ENCODE measurements around the gene MRPL16.

The MRPL16 gene

DNA sequence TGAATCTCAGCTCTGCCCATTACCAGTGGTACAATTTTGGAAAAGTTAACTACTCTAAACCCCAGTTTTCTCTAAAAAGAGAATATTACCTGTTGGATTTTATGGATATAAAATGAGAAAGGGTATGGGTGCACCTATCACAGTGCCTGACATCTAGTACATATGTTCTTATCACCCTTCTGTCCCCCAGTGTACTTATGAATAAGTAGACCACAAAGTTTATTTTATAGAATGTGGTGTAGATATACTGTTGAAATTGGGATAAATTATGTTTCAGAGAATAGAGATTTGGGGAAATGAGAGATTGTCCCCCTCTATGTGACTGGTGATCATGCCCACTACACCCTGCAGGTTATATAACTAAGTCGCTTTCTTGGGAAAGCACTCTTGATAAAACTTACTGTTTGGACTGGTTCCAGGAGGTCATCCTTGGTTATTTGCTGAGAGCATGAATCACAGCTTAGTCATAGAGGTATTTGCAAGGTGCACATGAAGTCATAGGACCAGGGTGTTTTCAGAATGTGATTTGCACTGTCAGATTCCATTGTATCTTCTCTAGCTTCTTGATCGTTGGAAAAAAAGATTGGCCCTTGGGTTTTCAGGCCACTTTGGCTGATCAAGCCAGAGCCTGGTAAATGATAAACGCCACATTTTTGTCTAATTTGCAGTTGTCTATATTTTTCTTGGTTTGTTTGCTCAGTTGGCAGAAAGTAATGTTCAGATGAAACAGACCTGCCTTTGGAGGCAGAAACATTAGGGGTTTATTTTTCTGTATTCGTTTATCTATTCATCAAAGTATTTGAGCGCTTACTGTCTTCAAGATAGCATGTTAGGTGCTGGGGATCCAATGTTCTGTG lies 34.1 kb downstream of the MRPL16 start:
- peak; percentile 59 for DNase-seq (ENCODE audit: insufficient read length, low spot score)
- FAIRE-seq, result no peak

DNA sequence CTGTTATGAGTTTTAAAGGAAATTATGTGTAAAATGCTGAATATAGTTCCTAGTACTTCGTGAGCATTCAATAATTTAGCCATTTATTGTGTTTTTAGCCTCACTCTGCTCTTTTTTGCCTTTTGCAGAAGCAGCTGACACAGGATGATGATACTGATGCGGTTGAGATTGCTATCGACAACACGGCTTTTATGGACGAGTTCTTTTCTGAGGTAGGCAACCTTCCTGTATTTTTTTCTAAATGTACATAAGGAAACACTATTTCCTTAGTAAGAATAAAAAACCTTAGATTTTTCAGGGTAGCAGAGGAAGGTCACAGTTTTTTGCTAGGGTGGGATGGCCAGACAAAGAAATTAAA lies 37.5 kb downstream of the MRPL16 start:
- FAIRE-seq, result no peak
- no peak for DNase-seq (ENCODE audit: insufficient read length, low spot score)

DNA sequence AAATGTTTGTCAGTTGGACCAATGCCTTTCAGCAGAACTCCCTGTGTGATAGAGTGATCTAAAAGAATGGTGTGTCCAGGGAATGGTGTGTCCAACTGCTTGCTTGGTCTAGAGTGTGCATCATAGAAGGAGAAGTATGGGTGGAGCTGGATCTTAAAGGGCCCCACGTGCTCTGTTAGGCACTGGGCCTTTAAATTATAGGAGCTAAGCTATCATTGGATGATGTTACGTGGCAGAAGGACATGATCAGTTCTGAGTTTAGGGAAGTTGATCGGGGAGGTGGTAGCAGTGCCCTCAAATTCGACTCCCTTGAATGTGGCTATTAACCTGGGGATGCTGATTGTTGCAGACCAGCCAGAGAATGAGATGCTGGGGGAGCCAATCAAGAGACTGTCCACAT lies 39.0 kb downstream of the MRPL16 start:
- DNase-seq (ENCODE audit: insufficient read length, low spot score), result no peak

DNA sequence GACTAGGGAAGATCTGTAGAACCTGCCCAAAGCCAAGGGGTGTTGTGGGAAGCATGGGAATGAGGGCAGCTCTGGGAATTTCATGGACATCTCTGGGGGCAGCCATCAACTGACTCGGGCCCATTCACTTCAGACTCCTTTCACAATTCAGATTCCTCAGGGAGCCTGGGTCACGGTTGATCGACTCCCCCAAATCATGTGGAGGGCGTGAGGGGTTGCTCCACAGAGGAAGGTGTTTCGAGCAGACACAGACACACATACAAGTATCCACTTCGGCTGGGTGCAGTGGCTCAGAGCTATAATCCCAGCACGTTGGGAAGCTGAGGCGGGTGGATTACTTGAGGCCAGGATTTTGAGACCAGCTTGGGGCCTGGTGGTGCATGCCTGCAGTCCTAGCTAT lies 39.7 kb downstream of the MRPL16 start:
- no peak for FAIRE-seq

More for the DNA sequence above, 39.0 kb downstream of the MRPL16 start:
- FAIRE-seq, result no peak

DNA sequence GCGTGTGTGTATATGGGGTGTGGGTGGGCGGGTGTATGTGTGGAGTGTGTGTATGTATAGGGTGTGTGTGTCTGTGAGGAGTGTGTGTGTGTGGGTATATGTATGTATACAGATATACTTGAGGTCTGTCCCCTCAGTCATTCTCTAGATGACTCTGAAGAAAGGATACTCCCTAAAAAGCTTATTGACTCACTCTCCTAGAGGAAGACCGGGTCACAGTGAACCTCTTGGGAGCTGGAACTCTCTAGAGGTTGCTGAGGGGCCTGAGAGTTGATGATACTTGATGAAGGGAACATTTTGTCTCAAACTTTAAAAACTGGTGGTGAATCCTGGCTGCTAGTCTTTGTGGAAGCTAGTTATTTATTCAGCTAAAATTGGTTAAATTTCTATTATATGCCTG lies 40.3 kb downstream of the MRPL16 start:
- DNase-seq (ENCODE audit: insufficient read length, low spot score) (no peak), FAIRE-seq (no peak)

More for the DNA sequence above, 39.7 kb downstream of the MRPL16 start:
- DNase-seq (ENCODE audit: insufficient read length, low spot score), result no peak

DNA sequence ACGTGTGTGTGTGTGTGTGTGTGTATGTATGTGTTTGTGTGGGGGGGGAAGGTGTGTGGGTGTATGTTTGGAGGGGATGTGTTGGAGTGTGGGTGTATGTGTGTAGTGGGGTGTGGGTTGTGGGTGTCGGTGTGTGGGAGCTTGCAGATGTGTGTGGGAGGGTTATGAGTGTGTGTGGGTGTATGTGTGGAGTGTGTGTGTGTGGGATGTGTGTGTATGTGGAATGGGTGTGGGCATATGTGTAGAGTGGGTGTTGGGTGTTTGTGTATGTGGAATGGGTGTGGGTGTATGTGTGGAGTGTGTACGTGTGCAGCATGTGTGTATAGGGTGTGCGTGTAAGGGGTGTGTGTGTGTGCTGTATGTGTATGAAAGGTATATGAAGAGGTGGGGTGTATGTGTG lies 40.8 kb downstream of the MRPL16 start:
- DNase-seq (ENCODE audit: insufficient read length, low spot score), result no peak
- peak; percentile 87 for FAIRE-seq

DNA sequence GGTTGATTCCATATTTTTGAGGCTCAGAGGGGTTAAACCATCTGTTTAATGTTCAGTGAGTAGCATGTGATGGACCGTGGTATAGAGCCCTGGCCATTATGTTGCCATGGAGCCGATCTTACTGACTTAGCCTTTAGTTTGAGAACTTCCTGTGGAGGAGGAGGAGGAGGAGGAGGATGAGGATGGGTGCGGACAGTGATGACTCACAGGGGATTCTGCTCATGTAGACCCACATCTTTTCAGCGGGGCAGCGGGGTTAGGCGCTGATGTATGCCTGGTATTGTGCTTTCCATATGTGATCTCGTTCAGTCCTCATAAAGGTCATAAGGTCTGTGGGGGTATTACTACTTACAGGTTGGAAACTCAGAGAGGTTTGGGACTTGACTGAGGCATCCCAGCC lies 41.5 kb downstream of the MRPL16 start:
- FAIRE-seq, result no peak
- DNase-seq (ENCODE audit: insufficient read length, low spot score), result no peak

DNA sequence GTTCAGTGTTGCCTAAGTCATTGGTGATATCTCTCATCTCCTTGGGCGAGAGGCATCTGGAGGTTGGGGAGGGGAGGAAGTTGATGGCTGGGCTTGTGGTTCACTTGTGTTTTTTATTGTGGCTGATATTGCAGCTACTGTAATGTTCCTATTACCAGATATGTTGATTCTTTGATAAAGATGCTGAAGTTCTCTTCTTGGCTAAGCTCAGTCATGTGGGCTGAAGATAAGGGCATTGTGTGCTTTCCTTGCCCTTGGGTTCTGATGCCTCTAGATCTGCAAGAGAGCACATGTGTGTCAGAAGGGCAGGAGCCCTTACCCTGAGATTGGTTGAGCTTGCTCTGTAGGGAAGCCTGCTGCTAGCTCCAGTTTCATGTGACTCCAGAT lies 43.4 kb downstream of the MRPL16 start:
- no peak for DNase-seq (ENCODE audit: insufficient read length, low spot score)
- FAIRE-seq, result no peak

DNA sequence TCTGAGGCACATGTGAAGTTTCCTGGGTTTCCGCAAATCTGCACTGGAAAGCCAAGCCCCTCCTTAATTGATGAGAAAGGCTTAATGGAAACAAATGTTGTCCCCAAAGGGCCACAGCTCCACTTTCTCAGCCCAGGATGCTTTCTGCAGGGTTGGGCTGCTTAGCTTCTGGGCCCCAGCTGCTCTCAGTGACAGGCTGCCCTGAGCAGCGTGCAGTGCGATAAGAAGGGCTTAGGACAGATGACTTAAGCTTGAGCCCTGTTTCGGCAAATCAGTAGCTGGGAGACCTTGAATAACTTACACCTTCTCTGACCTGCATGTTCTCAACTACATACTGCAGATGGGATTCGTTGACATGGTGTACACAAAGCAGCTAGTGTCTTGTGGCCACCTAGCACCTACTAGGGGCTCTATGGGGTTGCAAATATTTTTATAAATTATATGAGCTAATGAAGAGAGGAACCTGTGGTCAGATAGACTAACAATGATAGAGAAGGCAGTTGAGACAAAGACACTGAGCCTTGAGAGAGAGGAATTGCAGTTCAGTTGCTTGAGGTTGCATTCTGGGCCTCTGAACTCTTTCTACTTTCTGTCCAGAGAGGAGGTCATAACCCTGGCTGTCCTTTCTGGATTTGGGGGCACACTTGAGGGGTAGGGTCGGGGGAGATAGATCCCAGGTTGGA lies 43.9 kb downstream of the MRPL16 start:
- no peak for DNase-seq (ENCODE audit: insufficient read length, low spot score)
- FAIRE-seq, result no peak

DNA sequence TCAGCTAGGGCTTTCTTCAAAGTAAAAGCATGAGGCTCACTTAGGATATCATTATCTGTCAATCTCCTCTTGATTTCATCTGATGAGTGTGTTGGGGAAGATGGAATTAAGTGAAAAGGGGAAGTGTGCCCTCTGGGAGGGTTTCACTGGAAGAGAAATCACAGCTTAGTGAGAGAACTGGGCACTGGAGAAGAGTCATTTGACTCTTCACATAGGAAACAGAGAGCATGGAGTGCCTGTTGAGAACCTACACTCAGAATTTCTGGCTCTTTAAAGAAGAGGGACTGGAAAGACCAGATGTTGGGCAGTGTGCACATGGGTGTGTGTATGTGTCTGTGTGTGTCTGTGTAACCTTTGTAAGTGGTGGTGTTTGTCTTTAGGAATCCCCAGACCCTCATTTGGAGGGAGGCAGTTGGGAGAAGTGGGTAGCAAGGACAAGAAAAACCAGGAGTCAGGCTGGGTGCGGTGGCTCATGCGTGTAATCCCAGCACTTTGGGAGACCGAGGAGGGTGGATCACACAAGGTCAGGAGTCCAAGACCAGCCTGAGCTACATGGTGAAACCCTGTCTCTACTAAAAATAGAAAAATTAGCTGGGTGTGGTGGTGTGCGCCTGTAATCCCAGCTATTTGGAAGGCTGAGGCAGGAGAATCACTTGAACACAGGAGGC lies 45.4 kb downstream of the MRPL16 start:
- FAIRE-seq (no peak), DNase-seq (ENCODE audit: insufficient read length, low spot score) (no peak)

DNA sequence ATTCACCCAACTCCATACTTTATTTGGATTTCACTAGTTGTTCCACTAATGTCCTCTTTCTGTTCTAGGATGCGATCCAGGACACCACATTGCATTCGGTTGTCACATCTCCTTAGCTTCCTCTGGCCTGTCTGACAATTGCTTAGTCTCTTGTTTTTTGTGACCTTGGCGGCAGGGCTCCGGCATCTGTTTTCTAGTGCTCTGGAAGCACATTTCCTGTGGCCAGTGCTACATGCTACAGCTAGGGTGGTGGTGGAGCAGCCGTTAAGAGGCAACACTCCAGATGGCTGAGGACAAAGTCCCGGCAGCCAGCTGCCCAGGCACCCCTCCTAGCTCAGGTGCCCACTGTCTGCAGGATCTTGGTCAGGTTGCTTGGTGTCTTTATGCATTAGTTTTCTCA lies 48.6 kb downstream of the MRPL16 start:
- no peak for DNase-seq (ENCODE audit: insufficient read length, low spot score)
- FAIRE-seq, result no peak

DNA sequence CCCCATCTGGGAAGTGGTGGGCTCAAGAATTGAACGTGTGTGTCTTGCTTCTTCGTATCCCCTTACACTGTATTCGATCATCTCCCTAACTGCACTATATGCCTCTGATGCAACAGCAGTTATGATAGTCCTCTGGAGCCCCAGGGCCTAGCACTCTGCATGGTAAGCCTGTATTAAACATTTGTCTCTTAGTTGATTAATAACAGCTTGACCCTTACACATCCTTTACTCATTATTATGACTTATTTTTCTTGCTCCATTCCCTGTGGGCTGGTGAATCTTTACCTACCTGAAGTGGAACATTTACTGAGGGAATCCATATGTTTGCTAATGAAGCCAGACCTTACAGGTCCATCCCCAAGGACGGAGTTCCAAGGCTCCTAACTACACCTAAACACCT lies 49.8 kb downstream of the MRPL16 start:
- no peak for DNase-seq (ENCODE audit: insufficient read length, low spot score)
- FAIRE-seq, result no peak

DNA sequence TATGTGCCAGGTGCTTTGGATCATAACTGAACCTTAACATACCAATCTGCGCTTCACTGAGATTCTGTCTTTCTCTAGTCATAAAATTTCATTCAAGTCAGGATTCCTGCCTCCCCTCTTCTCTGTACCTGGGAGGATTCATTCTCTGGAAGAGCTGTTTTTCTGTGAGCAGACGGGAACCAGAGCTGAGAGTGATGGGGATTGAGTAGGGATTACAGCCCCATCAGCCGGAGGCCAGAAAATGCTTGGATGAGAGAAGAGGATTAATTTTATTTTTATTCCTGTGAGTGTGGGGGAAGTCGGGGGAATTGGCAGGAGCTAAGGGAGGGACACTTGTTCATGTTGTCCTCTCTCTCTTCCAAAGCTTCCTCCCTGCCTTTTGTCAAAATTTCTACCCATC lies 50.7 kb downstream of the MRPL16 start:
- DNase-seq (ENCODE audit: insufficient read length, low spot score), result no peak
- no peak for FAIRE-seq

DNA sequence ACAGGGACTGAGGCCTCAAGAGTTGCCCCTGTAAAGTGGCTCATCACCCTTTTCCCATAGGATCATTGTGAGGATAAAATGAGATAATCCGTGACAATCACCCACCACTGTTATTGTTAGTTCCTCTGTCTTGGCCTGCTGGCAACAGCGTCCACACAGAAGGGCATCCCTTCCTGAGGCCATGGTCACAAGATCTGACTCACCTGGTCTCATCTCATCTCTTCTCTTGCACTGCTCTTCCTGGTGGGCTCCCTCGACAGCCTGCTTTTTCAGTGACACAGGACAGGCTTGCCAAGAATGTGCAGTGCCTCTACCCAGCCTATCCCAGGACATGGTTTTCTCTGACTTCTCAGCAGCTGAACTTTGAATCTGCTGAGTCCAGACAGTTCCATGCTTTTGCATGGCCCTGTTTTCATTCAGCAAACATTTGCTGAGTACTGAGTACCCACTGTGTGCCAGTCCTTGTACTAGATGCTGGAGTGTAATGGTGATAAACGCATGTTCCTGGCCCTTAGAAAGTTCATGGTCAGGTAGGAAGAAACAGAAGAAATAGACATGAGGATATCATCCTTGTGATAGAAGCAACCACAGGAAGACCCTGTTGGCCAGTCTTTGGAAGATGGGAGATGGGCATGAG lies 52.1 kb downstream of the MRPL16 start:
- no peak for FAIRE-seq

DNA sequence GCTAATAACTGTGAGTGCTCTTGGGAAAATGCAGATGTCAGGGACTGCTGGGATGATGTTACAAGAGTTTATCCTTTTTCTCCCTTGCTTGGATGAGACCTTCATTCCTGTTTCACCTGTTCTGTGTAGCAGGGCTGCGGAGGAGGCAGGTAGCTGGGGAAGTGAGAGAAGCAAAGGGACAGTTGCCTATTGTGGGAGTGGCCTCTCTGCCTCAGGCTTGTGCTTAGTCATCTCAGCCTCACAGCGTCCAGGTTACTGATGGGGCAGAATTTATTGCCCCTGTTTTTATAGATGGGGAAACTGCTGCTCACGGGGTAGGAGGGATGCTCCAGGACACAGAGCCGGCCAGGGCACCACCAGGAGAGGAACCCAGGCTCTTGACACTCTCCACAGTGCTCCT lies 53.7 kb downstream of the MRPL16 start:
- no peak for DNase-seq (ENCODE audit: insufficient read length, low spot score)
- FAIRE-seq, result no peak

More for the DNA sequence above, 52.1 kb downstream of the MRPL16 start:
- no peak for DNase-seq (ENCODE audit: insufficient read length, low spot score)

DNA sequence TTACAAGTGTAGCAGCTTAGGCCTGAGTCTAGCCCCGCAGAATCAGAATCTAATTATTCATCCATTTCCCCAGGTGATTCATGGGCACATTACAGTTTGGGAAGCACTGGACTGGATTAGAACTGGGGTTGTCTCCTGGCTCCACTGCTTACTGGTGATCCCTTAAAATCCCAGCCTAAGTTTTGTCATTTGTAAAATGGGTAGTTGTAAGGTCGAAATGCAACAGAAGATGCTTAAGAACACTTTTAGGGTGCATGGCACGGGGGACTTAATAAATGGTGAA lies 54.1 kb downstream of the MRPL16 start:
- DNase-seq (ENCODE audit: insufficient read length, low spot score) (no peak), FAIRE-seq (no peak)
